ENCODE results near the gene H2AZ2. TPM values are rescaled to one million over a fixed set of nuclear protein-coding genes. Genes with fewer than 3 reads are reported as not detected.
A peak's percentile ranks its signal among the peaks of the same experiment; 100 is the strongest.

Gene H2AZ2
- total RNA-seq, 1 donor: 122 TPM

DNA sequence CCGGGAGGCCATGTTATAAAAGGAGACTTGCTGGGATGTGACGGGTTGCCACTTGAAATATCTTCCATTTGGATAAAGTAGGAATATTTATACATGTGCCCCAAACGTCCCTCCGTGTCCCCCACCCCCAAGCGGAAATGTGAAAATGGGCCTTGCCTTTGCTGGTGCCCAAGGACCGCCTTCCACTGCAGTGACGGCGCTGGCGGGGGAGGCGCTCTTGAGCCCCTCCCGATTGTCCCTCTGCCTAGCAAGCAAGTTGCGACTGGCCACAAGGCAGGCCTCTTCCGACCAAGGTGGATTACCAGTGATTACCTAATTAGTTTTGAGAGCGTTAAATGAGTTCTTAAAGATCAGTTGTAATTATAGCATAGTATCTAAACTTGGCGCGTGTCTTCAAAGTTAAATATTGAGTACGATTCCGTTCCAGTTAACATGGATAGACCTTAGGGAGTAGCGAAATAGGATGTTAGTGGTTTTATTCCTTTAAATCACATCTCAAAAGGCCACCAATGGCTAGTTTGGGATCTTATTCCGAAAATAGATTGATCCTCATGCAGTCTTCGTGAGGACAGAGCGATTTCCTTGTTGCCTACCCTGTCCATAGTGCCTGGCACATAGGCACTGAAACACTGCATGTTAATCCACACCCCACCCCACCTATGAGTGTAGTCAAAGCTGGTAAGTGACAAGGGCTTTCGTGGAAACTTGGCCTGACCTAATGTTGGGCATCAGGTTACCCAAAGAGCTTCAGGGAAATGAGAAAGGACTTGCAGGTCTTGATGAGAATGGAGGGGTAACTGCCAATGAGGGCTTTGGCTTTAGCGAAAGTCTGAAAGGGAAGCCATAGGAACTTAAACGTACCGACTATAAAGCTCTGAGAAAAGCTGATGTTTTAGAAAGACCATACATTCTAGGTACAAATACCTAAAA is 50.3 kb downstream of the H2AZ2 start:
- TF ChIP-seq, protein P1, sequence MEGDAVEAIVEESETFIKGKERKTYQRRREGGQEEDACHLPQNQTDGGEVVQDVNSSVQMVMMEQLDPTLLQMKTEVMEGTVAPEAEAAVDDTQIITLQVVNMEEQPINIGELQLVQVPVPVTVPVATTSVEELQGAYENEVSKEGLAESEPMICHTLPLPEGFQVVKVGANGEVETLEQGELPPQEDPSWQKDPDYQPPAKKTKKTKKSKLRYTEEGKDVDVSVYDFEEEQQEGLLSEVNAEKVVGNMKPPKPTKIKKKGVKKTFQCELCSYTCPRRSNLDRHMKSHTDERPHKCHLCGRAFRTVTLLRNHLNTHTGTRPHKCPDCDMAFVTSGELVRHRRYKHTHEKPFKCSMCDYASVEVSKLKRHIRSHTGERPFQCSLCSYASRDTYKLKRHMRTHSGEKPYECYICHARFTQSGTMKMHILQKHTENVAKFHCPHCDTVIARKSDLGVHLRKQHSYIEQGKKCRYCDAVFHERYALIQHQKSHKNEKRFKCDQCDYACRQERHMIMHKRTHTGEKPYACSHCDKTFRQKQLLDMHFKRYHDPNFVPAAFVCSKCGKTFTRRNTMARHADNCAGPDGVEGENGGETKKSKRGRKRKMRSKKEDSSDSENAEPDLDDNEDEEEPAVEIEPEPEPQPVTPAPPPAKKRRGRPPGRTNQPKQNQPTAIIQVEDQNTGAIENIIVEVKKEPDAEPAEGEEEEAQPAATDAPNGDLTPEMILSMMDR (IDR thresholded peaks at IDR 0.05; ENCODE audit: insufficient read depth, low read length): peak; percentile 37
- peak overlapping the region; percentile 94 for H3K4me3 ChIP-seq (ENCODE audit: low read depth, low read length)
- DNase-seq (ENCODE audit: low read depth): peak; percentile 83

DNA sequence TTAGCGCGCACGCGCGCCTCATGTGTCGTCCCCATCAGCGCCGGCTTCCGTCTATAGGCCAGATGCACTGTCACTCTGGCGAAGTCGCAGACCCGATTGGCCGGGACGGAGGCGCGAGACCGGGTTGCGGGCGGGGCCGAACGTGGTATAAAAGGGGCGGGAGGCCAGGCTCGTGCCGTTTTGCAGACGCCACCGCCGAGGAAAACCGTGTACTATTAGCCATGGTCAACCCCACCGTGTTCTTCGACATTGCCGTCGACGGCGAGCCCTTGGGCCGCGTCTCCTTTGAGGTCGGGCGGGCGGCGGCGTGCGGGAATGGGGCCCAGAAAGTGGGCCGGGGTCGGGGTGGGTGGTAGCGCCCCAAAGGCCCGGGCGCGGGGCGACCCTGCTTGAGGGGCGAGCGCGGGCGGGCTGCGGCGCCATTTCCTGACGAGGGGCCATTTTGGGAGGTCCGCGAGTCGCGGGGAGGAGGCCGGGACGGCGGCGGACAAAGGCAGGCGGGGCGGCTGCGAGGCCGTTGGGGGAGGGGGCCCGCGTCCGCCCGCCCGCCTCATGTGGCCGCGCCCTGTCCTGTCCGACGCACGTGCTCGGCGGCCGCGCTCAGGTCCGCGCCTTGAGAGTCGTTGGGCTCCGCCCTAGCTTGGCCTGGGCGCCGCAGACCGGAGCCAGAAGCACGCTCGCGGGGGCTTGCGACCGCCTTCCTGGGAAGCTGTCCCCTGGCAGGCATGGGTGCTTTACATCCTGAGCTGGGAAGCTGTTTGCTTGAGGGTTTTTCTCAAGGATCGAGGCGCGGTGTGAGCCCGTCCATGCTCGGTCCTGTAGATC is 51.2 kb downstream of the H2AZ2 start, which contains the start of gene PPIA:
PPIA (plus strand) TSS at position 178 of the 825 bp plus-strand sequence; CDS start at position 222, 44 bp downstream.
- TF ChIP-seq, protein P1 (IDR thresholded peaks at IDR 0.05; ENCODE audit: insufficient read depth, low read length): no peak
- peak within 1 kb of the TSS; percentile 94 for H3K4me3 ChIP-seq (ENCODE audit: low read depth, low read length)
- DNase-seq (ENCODE audit: low read depth): peak; percentile 99

DNA sequence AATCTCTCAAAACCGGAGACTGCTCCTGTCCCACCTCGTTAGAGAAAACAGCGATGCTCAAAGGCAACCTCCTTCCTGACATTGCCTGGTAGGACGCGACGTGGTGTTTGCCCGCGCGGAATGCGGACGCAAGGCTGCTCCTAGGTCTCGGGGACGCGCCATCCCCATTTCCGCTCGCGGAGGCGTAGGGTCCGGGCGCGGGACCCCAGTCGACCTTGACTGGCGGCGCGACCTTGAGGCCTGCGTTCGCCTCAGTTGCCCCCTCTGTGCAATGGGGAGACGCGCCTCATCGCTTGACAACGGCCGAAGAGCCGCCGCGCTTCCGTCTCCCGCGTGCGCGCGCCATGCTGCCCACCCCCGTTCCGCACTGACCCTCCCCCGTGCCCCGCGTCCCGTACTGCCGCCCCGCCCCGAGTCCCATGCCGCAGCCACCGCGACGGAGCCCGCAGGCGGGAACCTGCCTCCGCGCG is 51.8 kb downstream of the H2AZ2 start:
- TF ChIP-seq, protein P1 (IDR thresholded peaks at IDR 0.05; ENCODE audit: insufficient read depth, low read length): no peak
- peak overlapping the region; percentile 94 for H3K4me3 ChIP-seq (ENCODE audit: low read depth, low read length)
- peak; percentile 44 for DNase-seq (ENCODE audit: low read depth)

DNA sequence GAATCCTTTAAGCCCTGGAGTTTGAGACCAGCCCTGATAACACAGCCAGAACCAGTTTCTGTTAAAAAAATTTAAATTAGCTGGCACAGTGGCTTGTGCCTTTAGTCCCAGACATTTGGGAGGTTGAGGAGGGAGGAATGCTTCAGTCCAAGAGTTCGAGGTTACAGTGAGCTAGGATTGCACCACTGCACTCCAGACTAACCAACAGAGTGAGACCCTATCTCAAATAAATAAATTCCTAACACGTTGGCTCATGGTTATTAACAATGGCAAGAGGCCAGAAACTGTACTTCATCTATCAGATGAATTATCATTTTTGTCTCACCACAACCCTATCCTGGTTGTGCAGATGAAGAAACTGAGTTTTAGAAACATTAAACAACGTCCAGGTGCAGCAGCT is 53.6 kb downstream of the H2AZ2 start:
- TF ChIP-seq, protein P1 (IDR thresholded peaks at IDR 0.05; ENCODE audit: insufficient read depth, low read length): no peak
- H3K4me3 ChIP-seq (ENCODE audit: low read depth, low read length): no peak overlapping the region
- no peak for DNase-seq (ENCODE audit: low read depth)

DNA sequence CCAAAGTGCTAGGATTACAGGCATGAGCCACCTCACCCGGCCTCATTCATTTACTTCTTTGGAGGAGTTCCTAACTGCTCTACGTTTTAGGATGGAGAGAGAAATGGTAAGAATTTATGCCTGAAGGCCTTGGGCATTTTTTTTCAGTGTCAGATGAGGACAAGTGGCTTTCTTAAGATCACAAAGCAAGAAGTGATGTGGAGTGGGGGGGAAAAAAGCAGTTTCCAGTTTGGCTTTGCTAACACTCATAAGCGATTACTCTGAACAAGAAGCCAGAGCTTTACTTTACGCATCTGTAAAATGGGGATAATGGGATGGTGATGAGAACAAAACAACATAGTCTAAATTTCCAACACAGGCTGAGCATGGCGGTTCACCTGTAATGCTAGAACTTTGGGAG is 54.0 kb downstream of the H2AZ2 start:
- no peak for DNase-seq (ENCODE audit: low read depth)
- TF ChIP-seq, protein P1 (IDR thresholded peaks at IDR 0.05; ENCODE audit: insufficient read depth, low read length): no peak
- H3K4me3 ChIP-seq (ENCODE audit: low read depth, low read length): no peak overlapping the region

DNA sequence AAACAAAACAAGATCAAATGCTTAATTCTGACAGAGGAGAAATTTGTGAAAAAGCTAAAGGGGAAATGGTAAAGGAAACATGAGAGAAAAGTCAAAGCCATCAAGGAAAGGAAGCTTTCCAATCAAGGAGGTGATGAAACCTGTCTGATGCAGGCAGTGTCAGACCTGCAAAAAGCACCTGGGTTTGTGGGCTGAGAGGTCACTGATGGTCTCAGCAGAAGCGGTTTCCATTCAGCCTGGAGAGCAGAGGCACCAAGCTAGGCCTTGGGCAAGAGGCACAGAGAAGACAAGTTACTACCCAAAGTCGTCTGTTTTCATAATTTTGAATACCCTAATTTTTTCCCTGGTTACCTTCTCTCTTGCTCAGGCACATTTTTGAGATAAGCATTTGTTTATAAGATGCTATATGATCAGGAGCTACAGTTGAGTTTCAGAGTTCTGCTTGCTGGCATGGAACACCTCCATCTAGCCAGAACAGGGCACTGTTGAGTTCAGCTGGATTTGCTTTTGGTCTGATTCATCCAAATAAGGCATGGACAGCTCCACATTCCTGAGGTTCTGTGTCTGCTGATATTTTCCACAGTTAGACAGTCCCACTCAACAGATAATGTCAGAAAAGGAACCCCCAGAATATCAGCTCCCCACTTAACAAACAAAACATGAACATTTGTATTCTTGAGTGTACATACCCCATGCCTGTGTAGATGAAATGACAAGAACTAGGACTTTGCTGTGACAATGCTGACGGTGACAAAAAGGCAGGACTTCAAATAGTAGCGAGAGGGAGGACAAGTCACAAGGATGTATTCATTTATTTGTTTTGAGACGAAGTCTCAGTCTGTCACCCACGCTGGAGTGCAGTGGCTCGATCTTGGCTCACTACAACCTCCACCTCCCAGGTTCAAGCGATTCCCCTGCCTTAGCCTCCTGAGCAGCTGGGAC is 56.3 kb downstream of the H2AZ2 start:
- no peak overlapping the region for H3K4me3 ChIP-seq (ENCODE audit: low read depth, low read length)
- TF ChIP-seq, protein P1 (IDR thresholded peaks at IDR 0.05; ENCODE audit: insufficient read depth, low read length): peak; percentile 30
- DNase-seq (ENCODE audit: low read depth): peak; percentile 50

Data from fibroblast of the aortic adventitia (primary cell).